HG02943 (cell line): ENCODE results near the gene NT5C3B.

Experiments used
- ATAC-seq: cut with Tn5 transposase; IDR thresholded peaks from one replicate; pipeline ENCODE4 v1.9.1; 2021; ENCODE audit warnings: mild to moderate bottlenecking, low read depth, moderate library complexity; ENCODE audit not compliant: unreplicated experiment

NT5C3B gene

GRCh38 chr17:41812381-41813151 is 23.5 kb downstream of the NT5C3B start, which contains the start of gene FKBP10:
FKBP10 (plus strand) TSS chr17:41813004; CDS start chr17:41813035, 31 bp downstream.
- ATAC-seq: no peak

DNA sequence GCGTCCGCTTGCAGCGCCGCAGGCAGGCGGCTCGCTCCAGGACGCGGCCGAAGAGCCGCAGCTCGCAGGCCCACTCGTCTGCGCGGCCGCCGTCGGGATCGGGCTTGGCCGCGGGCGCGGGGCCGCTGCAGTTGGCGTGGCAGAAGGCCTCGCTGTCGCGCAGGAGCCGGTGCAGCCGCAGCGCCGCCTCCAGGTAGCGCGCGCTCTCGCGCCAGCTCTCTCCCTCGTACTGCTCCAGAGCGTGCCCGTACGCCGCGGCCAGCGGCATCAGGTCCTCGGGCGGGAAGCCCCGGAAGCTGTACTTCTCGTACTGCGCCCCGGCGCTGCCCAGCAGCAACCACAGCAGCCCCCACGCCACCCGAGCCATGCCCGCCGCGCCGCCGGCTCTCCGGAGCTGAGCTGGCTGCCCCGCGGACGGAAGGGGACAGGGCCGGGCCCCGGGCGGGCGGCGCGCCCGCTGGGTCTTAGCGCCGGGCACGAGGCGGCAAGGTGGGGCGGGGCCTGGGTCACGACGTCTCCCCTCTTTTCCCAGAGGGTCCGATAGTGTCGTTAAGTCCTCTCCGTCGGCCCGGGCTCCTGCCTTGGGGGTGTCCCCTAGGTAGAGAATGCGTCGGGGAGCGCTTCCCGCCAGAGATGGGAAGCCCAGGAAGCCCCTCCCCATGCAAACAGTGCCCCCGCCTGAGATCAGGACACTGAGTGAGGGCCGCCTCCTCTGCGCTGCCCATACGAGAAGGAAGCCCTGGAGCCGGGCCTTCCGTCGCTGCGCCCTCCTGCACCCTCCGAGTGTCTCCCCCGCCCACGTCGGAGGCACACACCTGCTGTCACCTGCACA is 24.3 kb downstream of the NT5C3B start, which contains the start of gene P3H4:
Gene P3H4, minus strand, starts transcription at position 401 of the 832 bp plus-strand sequence. Its CDS starts 34 bp downstream, at position 367.
- ATAC-seq: no peak

DNA sequence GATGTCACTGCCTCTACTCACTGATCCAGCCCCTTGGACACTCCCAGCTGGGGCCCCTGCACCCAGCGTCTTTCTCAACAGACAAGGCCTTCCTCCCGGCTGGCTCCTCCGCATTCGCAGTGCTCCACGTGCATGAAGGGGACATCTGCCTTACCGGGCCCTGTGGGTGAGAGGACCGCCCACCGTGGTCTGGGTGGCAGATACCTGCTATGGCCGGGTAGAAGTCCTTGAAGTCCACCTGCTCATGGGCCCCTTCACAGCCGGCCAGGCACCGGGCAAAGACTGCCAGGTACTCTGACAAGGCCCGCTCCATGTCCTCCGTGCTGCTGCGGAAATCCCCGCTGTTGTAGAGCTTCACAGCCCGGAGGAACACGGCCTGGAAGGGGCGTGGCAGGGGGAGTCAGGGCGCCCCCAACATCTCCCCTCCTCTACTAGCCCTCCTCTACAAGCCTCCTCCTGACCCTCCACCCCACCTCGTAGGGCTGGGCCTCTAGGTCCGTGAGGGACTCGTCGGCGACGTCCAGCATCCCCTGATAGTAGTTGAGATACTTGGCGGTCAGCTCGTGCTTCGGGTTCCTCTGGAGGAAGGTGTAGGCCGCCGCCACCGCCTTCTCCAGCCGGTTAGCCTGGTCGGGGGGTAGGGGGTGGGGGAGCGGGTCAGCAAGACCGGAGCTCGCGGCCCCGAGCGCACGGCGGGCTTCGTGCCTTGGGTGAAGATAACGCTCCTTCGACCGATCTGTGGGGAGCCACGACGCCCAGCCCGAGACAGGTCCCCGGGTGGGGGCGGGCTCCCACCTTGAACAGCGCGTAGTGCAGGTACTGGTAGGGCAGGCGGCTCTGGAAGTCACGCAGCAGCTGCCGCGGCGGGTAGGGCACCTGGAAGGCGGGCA is 25.1 kb downstream of the NT5C3B start:
- ATAC-seq: no peak

- ATAC-seq: no peak
Observed at GRCh38 chr17:41806685-41807445, 29.2 kb downstream of the NT5C3B start.

DNA sequence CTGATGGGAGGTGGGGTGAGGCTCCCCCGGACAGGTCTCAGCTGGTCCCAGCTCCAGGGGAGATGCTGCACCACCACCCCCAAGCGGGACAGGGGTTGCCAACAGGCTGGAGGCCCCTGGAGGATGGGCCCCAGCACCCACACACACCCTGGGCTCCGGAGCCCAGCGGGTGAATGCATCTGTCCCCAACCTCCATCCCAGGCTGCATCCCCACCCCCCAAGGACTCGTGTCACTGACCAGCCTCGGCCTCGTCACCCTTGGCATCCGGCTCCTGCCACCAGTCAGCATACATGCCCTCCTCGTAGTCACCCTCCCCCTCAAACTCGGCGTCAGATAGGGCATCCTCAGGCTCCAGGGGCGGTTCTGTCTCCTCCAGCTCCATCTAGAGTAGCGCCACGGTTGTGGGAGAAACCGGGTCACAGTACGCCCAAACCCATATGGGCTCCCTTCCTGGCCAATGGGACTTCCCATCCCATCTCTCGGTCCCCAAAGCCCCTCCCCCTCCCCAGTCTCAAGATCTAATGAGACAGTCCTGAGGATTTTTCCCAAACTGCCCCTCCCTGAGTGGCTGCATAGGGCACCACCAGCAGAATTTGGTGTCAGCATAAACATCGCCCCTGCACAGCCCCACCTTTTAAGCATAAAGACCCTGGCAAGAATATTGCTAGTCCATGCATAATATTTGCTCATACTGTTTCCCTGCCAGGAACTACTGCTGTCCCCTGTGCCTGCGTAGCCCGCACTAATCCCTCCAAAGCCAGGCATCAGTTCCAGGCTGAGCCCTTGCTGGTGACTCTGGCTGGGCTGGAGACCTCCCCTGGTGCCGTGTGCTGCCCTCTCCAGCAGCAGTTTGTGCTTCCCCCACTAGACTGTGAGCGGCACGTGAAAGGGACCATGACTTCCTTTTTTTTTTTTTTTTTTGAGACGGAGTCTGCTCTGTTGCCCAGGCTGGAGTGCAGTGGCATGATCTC is 32.7 kb downstream of the NT5C3B start:
- ATAC-seq: no peak

- no peak for ATAC-seq
Observed at GRCh38 chr17:41801374-41802271, 34.4 kb downstream of the NT5C3B start.

DNA sequence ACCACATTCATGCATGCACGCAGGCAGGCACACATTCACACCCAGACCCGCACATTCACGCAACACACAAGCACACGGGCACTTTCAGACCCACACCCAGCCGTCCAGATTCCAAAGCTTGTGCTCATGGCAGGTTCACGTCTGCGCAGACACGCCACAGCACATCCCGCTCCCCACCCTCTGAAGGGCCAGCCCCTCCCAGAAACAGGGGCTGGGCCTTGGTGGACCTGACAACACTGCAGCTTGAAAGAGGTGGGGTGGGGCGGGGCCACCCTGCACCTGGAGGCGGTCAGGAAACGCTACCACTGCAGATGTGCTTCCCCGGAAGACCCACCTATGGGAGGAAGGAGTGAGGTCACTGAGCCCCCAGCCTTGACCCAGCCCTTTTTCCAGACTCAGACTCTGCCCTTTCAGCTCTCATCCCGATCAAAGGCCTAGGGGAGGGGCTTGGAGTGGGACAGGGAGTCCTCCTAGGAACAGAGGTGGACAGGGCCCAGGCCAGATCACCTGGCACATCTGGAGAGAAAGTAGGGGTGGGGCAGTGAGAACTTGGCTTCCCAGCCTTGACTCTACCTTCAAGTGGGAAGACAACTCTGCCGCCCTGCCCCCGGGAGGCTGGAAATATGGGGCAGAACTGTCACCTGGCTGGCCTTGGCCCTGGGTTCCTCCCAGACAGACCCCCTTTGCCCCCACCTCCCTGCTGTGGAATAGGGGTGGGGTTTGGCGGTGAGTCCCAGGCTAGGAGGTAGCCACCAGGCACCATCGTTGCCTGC is 35.2 kb downstream of the NT5C3B start:
- no peak for ATAC-seq

DNA sequence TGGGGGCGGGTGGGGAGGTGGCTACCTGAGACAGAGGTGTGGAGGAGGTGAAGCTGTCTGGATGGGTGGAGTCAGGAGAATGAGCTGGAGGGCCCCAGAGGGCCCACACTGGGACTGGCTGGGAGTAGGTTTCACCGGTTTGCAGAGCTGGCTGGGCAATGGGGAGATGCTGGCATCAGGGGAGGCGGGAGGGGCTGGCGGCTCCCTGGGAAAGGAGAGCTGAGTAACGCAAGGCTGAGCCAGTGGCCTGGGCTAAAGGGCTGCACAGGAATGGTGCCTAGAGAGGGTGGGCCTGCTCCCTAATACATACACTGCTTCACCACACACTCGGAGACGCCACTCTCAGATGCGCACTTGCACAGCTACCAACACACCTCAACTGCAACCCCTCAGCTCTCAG is 36.7 kb downstream of the NT5C3B start:
- ATAC-seq: no peak

GRCh38 chr17:41797377-41797776 is 38.7 kb downstream of the NT5C3B start:
- no peak for ATAC-seq

DNA sequence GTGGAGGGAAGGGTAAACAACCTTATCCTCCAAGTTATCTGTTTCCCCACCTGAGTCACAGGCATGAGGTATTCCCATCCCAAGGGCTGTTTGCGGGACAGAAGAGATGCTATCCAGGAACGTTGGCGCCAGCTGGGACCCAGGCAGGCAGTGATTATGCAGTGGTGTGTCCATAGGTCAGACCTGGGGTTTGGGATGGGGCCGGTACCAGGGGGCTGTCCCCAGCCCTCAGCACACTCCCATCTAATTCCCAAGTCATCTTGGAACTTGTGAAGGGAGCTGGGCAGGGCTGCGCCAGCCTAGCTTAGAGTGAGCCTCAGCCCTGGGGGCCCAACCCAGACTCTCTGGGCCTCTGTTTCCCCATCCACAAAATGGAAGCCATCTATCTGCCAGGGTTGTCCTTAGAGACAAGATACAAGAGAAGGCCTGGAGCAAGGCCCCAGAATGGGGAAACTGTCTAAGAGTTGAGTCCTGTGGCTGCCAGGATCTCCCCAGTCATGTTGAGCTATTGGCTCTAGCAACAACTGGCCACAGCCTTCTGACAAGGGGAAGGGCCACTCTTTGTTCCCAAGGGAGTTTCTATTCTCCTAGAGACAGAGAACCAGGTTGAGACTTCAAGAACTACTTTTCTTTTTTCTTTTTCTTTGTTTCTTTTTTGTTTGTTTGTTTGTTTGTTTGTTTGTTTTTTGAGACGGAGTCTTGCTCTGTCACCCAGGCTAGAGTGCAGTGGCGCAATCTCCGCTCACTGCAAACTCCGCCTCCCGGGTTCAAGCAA is 39.7 kb downstream of the NT5C3B start:
- ATAC-seq: no peak

DNA sequence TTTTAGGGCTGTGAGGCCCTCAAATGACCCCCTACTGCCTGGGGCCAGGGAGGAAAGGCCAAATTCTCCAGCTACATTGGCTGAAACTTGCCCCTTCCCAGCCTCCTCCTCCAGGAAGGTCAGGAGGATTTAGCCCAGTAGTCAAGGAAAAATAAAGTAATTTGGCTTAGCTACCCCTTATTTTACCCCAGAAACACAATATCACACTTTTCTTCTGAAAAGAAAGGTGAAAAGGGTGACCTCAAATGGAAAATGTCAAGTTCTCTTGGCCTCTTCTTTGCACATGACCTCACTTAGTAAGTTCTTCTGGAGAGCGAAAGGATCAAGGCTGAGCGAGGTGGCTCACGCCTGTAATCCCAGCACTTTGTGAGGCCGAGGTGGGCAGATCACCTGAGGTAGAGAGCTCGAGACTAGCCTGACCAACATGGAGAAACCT is 41.5 kb downstream of the NT5C3B start:
- ATAC-seq: no peak

DNA sequence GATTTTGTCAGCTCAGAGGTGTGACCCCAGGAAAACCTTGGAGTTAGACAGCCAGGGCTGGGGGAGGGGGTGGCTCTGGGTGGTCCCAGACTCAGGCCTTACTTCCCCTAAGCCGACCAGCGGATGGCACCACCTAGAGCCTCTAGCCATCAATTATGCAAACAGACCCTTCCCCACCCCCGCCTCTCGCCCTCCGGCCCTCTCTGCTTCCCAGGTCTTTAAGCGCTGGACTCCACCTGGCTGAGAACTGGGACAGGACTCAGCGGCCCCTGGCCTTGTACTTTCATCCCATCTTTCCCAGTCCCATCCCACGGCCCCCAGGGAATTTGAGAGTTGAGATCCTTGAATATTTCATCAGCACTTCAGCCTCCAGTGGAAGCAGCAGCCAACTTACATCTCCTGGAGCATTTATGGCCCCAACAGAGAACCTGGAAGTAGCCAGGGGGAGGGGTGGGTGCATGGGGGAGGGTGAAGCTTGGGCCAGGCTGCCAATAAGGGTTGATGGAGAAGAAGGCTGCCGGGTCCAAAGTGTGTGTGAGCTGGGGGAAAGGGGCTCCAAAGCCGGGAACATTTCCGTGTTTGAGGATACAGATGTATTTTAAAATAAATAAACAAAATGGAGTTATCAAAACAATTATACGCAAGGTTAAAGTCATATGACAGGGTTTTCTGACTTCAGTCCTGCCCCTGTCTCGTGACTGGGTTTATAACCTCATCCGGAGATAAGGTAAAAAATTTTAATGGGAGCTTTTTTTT is 42.1 kb downstream of the NT5C3B start:
- ATAC-seq: no peak

GRCh38 chr17:41792845-41793783 is 42.9 kb downstream of the NT5C3B start:
- ATAC-seq: no peak

GRCh38 chr17:41787021-41787418 is 49.0 kb downstream of the NT5C3B start:
- no peak for ATAC-seq
